ENCODE results near the gene TUT4. TPM values are rescaled to one million over a fixed set of nuclear protein-coding genes. Genes with fewer than 3 reads are reported as not detected.

The TUT4 gene
- total RNA-seq, 1 experiment from 2014 or later: 37.4 TPM

DNA sequence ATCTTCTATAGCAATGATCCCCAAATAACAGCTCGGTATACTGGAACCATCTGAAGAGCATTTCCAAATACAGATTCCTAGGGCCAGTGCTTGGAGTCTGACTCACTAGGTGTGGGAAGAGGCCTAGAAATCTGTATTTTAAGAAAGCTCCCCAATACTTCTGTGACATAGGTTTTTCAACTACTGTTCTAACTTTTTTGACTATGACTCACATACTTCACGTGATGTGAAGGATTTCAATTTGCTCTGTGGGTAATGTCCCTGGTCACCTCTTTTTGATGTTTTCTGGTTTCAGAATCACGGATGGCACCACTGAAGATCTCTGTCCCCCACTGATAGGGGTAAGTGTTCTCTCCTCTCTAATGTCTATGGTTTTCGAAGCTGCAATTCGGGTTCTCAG lies 159.7 kb downstream of the TUT4 start:
- ChIA-PET CTCF (no interaction called here), POLR2A (ENCODE audit: unreplicated experiment) (no interaction called here)
- BruUV-seq (replicated peaks): no TSS peak
- Histone ChIP-seq H3K4me2 (ENCODE audit: low read length) (no peak overlapping the region), H3K9me2 (replicated peaks; ENCODE audit: low read length) (no peaks in the 10 kb centered on the region), H3K36me3 (ENCODE audit: low read depth, low read length) (peaks cover 66% of the 10 kb centered on the region), H3K9me3 (ENCODE audit: low read length) (no peaks in the 10 kb centered on the region), H3K4me3 (ENCODE audit: low read length) (no peak overlapping the region), H3F3A (ENCODE audit: low read length, unreplicated experiment) (no peaks in the 10 kb centered on the region), H3K4me1 (ENCODE audit: insufficient read depth, low read length) (no peaks in the 10 kb centered on the region), H3K27ac (ENCODE audit: low read length) (no peak overlapping the region), H4K20me1 (ENCODE audit: low read length) (0 out of 2 replicates have a peak, but pooled peaks cover 5% of the 10 kb centered on the region), H3K9ac (ENCODE audit: low read length) (no peak overlapping the region), H3K27me3 (ENCODE audit: low read length) (no peaks in the 10 kb centered on the region), H3K79me2 (ENCODE audit: low read length) (no peaks in the 10 kb centered on the region), H2AFZ (ENCODE audit: low read length) (no peak overlapping the region)
- intact Hi-C loops (cut with micrococcal nuclease): no loop called here
- no peak for ATAC-seq
- DNase-seq: no peak
- TF ChIP-seq EZH2 (IDR thresholded peaks at IDR 0.05; ENCODE audit: low read length, unreplicated experiment): no peak

DNA sequence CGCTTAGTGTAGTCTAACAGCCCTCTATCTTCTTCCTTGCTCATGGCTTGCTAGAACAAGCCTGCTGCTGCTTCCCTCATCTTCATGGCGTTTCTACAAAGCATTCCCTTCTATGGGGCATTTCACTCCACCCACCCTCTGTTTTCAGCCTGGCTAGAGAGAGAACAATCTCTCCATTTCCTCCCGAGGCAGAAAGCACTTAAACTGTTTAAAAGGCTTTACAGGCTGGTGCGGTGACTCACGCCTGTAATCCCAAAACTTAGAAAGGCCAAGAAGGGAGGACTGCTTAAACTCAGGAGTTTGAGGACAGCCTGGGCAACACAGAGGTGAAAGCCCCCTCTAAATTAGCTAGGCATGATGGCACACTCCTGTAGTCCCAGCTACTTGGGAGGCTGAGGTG lies 166.4 kb downstream of the TUT4 start:
- TF ChIP-seq EZH2 (IDR thresholded peaks at IDR 0.05; ENCODE audit: low read length, unreplicated experiment) (no peak), CTCF (conservative IDR thresholded peaks at IDR 0.05; ENCODE audit: low read depth, low read length) (no peak), EZH2phosphoT487 (IDR thresholded peaks at IDR 0.05; ENCODE audit: borderline replicate concordance, low read length) (no peak)
- no peaks in the 10 kb centered on the region for H3K79me2 ChIP-seq (ENCODE audit: low read length)
- ATAC-seq (no peak), DNase-seq (no peak)
- H2AFZ ChIP-seq (ENCODE audit: low read length): no peak overlapping the region
- no peak overlapping the region for H3K9ac ChIP-seq (ENCODE audit: low read length)
- intact Hi-C loops (cut with micrococcal nuclease): no loop called here
- no peaks in the 10 kb centered on the region for H3K27me3 ChIP-seq (ENCODE audit: low read length)
- no peaks in the 10 kb centered on the region for H3K9me2 ChIP-seq (replicated peaks; ENCODE audit: low read length)
- POLR2A ChIA-PET (ENCODE audit: unreplicated experiment): no interaction called here
- H3K4me3 ChIP-seq (ENCODE audit: low read length): no peak overlapping the region
- no peaks in the 10 kb centered on the region for H4K20me1 ChIP-seq (ENCODE audit: low read length)
- no peaks in the 10 kb centered on the region for H3K4me1 ChIP-seq (ENCODE audit: insufficient read depth, low read length)
- peaks cover 55% of the 10 kb centered on the region for H3K36me3 ChIP-seq (ENCODE audit: low read depth, low read length)
- H3K4me2 ChIP-seq (ENCODE audit: low read length): no peak overlapping the region
- BruUV-seq (replicated peaks): no TSS peak
- H3F3A ChIP-seq (ENCODE audit: low read length, unreplicated experiment): no peaks in the 10 kb centered on the region
- no peak overlapping the region for H3K27ac ChIP-seq (ENCODE audit: low read length)
- CTCF ChIA-PET: no interaction called here
- H3K9me3 ChIP-seq (ENCODE audit: low read length): no peaks in the 10 kb centered on the region

- ATAC-seq (no peak), DNase-seq (no peak)
- no TSS peak for BruUV-seq (replicated peaks)
- intact Hi-C loops (cut with micrococcal nuclease): no loop called here
- TF ChIP-seq EZH2phosphoT487 (IDR thresholded peaks at IDR 0.05; ENCODE audit: borderline replicate concordance, low read length) (no peak), EZH2 (IDR thresholded peaks at IDR 0.05; ENCODE audit: low read length, unreplicated experiment) (no peak), CTCF (conservative IDR thresholded peaks at IDR 0.05; ENCODE audit: low read depth, low read length) (no peak)
- no peaks in the 10 kb centered on the region for H3F3A ChIP-seq (ENCODE audit: low read length, unreplicated experiment)
- H3K9me2 ChIP-seq (replicated peaks; ENCODE audit: low read length): no peaks in the 10 kb centered on the region
- ChIA-PET CTCF (no interaction called here), POLR2A (ENCODE audit: unreplicated experiment) (no interaction called here)
- no peak overlapping the region for H2AFZ ChIP-seq (ENCODE audit: low read length)
- no peak overlapping the region for H3K4me2 ChIP-seq (ENCODE audit: low read length)
- no peaks in the 10 kb centered on the region for H3K27me3 ChIP-seq (ENCODE audit: low read length)
- no peaks in the 10 kb centered on the region for H3K9me3 ChIP-seq (ENCODE audit: low read length)
- no peaks in the 10 kb centered on the region for H4K20me1 ChIP-seq (ENCODE audit: low read length)
- H3K36me3 ChIP-seq (ENCODE audit: low read depth, low read length): peaks cover 64% of the 10 kb centered on the region
- no peak overlapping the region for H3K27ac ChIP-seq (ENCODE audit: low read length)
- no peak overlapping the region for H3K4me3 ChIP-seq (ENCODE audit: low read length)
- no peaks in the 10 kb centered on the region for H3K79me2 ChIP-seq (ENCODE audit: low read length)
- no peak overlapping the region for H3K9ac ChIP-seq (ENCODE audit: low read length)
- H3K4me1 ChIP-seq (ENCODE audit: insufficient read depth, low read length): no peaks in the 10 kb centered on the region
Measured at GRCh38 chr1:52385376-52385775, 167.5 kb downstream of the TUT4 start.

Other genes with a start within 250 kb of the TUT4 start
- gene CC2D1B, start 186.9 kb downstream of the TUT4 start, total RNA-seq (2014; rRNA removed): 26.0 and 26.8 TPM in 2 replicates
- gene ORC1, start 148.7 kb downstream of the TUT4 start, total RNA-seq (2014; rRNA removed): 23.7 and 28.9 TPM in 2 replicates
- 14.5 and 15.2 TPM in 2 replicates for gene PRPF38A, start 148.5 kb downstream of the TUT4 start, total RNA-seq (2014; rRNA removed)
- gene GPX7, start 49.3 kb upstream of the TUT4 start, total RNA-seq (2014; rRNA removed): not detected in 2 replicates
- gene SHISAL2A, start 80.1 kb upstream of the TUT4 start, total RNA-seq (2014; rRNA removed): not detected in 2 replicates
- 13.0 and 17.6 TPM in 2 replicates for gene COA7, start 145.3 kb upstream of the TUT4 start, total RNA-seq (2014; rRNA removed)
- gene ZYG11B, start 173.4 kb upstream of the TUT4 start, total RNA-seq (2014; rRNA removed): 19.8 and 23.4 TPM in 2 replicates